ENCODE data around the gene ENC1. TPM values are rescaled to one million over a fixed set of nuclear protein-coding genes. Genes with fewer than 3 reads are reported as not detected.

The ENC1 gene
- total RNA-seq, 4 donors from 2014 or later, result 14.9 to 26.9 (median 22.0) TPM

DNA sequence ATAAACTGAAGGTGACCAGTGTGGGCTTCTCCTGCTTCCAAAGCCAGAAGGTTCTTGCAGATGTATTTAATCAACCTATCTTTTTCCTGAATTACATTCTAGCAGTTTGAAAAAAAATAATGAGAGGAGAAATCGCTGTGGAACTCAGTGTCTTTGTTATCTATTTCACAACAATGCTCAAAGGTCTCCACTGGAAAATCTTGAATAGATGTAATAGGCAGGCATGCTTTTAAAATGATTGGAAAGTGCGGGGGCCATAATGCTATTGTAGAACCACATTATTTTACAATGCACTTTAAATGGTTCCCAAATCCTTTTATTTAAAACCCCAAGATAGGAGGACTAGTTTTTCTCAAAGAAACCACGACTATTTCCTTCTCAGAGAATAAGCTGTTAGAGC is 23.3 kb downstream of the ENC1 start:
- no peak for DNase-seq
- Histone ChIP-seq H3K4me3 (no peak overlapping the region), H3K27me3 (no peaks in the 10 kb centered on the region), H3K9me3 (no peaks in the 10 kb centered on the region), H3K4me1 (no peaks in the 10 kb centered on the region), H3K27ac (no peak overlapping the region), H3K36me3 (no peaks in the 10 kb centered on the region)
- in situ Hi-C loops (cut with MboI; ENCODE audit: low pct_ligation_motif_present in 1 of 4, low pct_unique_long_range_greater_than_20kb in 1 of 4, low sequenced_read_pairs in 3 of 4), result no loop called here
- TF ChIP-seq EP300 (IDR thresholded peaks at IDR 0.05; ENCODE audit: low read depth) (no peak), POLR2AphosphoS5 (IDR thresholded peaks at IDR 0.05) (no peak), POLR2A (IDR thresholded peaks at IDR 0.05) (no peak)
- 76 to 89% methylated on average over 3 of the region's 3 CpGs for WGBS, 2 donors (ENCODE audit: low coverage in 1 of 2)
- intact Hi-C loops (cut with DNase I; ENCODE audit: low total_unique reads), result no loop called here

- Histone ChIP-seq H3K27ac (no peak overlapping the region), H3K9me3 (no peaks in the 10 kb centered on the region), H3K4me1 (no peaks in the 10 kb centered on the region), H3K27me3 (no peaks in the 10 kb centered on the region), H3K4me3 (no peak overlapping the region), H3K36me3 (no peaks in the 10 kb centered on the region)
- intact Hi-C loops (cut with DNase I; ENCODE audit: low total_unique reads) (no loop called here), in situ Hi-C loops (cut with MboI; ENCODE audit: low pct_ligation_motif_present in 1 of 4, low pct_unique_long_range_greater_than_20kb in 1 of 4, low sequenced_read_pairs in 3 of 4) (no loop called here)
- WGBS, 2 donors (ENCODE audit: low coverage in 1 of 2), result 85 to 97% methylated on average over 5 to 23 of the region's 23 CpGs
- TF ChIP-seq POLR2AphosphoS5 (IDR thresholded peaks at IDR 0.05) (no peak), POLR2A (IDR thresholded peaks at IDR 0.05) (no peak), EP300 (IDR thresholded peaks at IDR 0.05; ENCODE audit: low read depth) (no peak)
- TF ChIP-seq, protein P1, sequence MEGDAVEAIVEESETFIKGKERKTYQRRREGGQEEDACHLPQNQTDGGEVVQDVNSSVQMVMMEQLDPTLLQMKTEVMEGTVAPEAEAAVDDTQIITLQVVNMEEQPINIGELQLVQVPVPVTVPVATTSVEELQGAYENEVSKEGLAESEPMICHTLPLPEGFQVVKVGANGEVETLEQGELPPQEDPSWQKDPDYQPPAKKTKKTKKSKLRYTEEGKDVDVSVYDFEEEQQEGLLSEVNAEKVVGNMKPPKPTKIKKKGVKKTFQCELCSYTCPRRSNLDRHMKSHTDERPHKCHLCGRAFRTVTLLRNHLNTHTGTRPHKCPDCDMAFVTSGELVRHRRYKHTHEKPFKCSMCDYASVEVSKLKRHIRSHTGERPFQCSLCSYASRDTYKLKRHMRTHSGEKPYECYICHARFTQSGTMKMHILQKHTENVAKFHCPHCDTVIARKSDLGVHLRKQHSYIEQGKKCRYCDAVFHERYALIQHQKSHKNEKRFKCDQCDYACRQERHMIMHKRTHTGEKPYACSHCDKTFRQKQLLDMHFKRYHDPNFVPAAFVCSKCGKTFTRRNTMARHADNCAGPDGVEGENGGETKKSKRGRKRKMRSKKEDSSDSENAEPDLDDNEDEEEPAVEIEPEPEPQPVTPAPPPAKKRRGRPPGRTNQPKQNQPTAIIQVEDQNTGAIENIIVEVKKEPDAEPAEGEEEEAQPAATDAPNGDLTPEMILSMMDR (IDR thresholded peaks at IDR 0.05), result no peak
- DNase-seq, result no peak
Observed at GRCh38 chr5:74616236-74617146, 24.0 kb downstream of the ENC1 start.

- Histone ChIP-seq H3K27me3 (no peaks in the 10 kb centered on the region), H3K4me3 (no peak overlapping the region), H3K36me3 (no peaks in the 10 kb centered on the region), H3K9me3 (no peaks in the 10 kb centered on the region), H3K27ac (no peak overlapping the region), H3K4me1 (no peaks in the 10 kb centered on the region)
- no peak for DNase-seq
- 86 to 90% methylated on average over 2 of the region's 2 CpGs for WGBS, 2 donors (ENCODE audit: low coverage in 1 of 2)
- intact Hi-C loops (cut with DNase I; ENCODE audit: low total_unique reads) (no loop called here), in situ Hi-C loops (cut with MboI; ENCODE audit: low pct_ligation_motif_present in 1 of 4, low pct_unique_long_range_greater_than_20kb in 1 of 4, low sequenced_read_pairs in 3 of 4) (no loop called here)
- TF ChIP-seq EP300 (IDR thresholded peaks at IDR 0.05; ENCODE audit: low read depth), result no peak
- no peak for TF ChIP-seq POLR2AphosphoS5 (IDR thresholded peaks at IDR 0.05)
- TF ChIP-seq POLR2A (IDR thresholded peaks at IDR 0.05), result no peak
- TF ChIP-seq, protein P1 (IDR thresholded peaks at IDR 0.05), result no peak
Observed at GRCh38 chr5:74613283-74613682, 27.2 kb downstream of the ENC1 start.

- WGBS, 2 donors (ENCODE audit: low coverage in 1 of 2), result 97 to 99% methylated on average over 3 of the region's 3 CpGs
- Histone ChIP-seq H3K27me3 (no peaks in the 10 kb centered on the region), H3K27ac (no peak overlapping the region), H3K36me3 (no peaks in the 10 kb centered on the region), H3K9me3 (no peaks in the 10 kb centered on the region), H3K4me3 (no peak overlapping the region), H3K4me1 (no peaks in the 10 kb centered on the region)
- intact Hi-C loops (cut with DNase I; ENCODE audit: low total_unique reads), result no loop called here
- in situ Hi-C loops (cut with MboI; ENCODE audit: low pct_ligation_motif_present in 1 of 4, low pct_unique_long_range_greater_than_20kb in 1 of 4, low sequenced_read_pairs in 3 of 4), result no loop called here
- no peak for DNase-seq
- TF ChIP-seq POLR2A (IDR thresholded peaks at IDR 0.05) (no peak), EP300 (IDR thresholded peaks at IDR 0.05; ENCODE audit: low read depth) (no peak), POLR2AphosphoS5 (IDR thresholded peaks at IDR 0.05) (no peak)
- TF ChIP-seq, protein P1 (IDR thresholded peaks at IDR 0.05), result no peak
Observed at GRCh38 chr5:74612045-74612444, 28.5 kb downstream of the ENC1 start.
